HL-60 (cell line): Measurements from ENCODE around the gene SMURF1.

Experiments used
- CTCF ChIP-seq: IDR thresholded peaks from one replicate; pipeline ENCODE4 v1.5.1; 2011; ENCODE audit warnings: low read length, control low read depth, inconsistent platforms; ENCODE audit not compliant: insufficient read depth
- GABPA ChIP-seq: IDR thresholded peaks from 2 replicates; pipeline ENCODE4 v1.6.1; 2012; ENCODE audit warnings: low read depth
- POLR2AphosphoS5 ChIP-seq: IDR thresholded peaks from 2 replicates; pipeline ENCODE4 v1.6.1; 2012; ENCODE audit warnings: low read depth

GRCh38 chr7:99021941-99022560 is 121.9 kb downstream of the SMURF1 start:
- TF ChIP-seq CTCF (no peak), POLR2AphosphoS5 (no peak), GABPA (no peak)
